Psoas muscle (tissue), 8 donors: Measurements from ENCODE around the gene AOPEP. TPM values are rescaled to one million over a fixed set of nuclear protein-coding genes. Genes with fewer than 3 reads are reported as not detected.

Source experiments
- ATAC-seq, 4 donors: fragments of 200-7000 bp; cut with Tn5 transposase; one replicate each; pipeline ENCODE4 v1.9.1; 2020; ENCODE audit warnings: moderate library complexity in 3 of 4, mild to moderate bottlenecking in 2 of 4
- DNase-seq, 2 donors: peaks; one replicate each; pipeline ENCODE4 v3.0.0-alpha.2; 2020
- H3K27ac ChIP-seq: fragments of 200-600 bp; one replicate; pipeline ENCODE4 v1.8.0; 2022
- H3K27me3 ChIP-seq, 3 donors: fragments of 200-600 bp in 1 of 3; one replicate each; pipeline versions ENCODE4 v1.6.1 to v1.8.0; 2013 to 2022; ENCODE audit warnings: low read length in 2 of 3, mild to moderate bottlenecking in 2 of 3, moderate library complexity in 1 of 3; ENCODE audit not compliant: insufficient read depth in 3 of 3
- H3K36me3 ChIP-seq, 2 donors: fragments of 200-600 bp in 1 of 2; one replicate each; pipeline versions ENCODE4 v1.6.1 to v1.8.0; 2013 to 2022; ENCODE audit warnings: low read depth in 1 of 2, mild to moderate bottlenecking in 1 of 2, moderate library complexity in 1 of 2; ENCODE audit not compliant: insufficient read depth in 1 of 2
- H3K4me1 ChIP-seq: fragments of 200-600 bp; one replicate; pipeline ENCODE4 v1.8.0; 2022
- H3K4me3 ChIP-seq: fragments of 200-600 bp; one replicate; pipeline ENCODE4 v1.8.0; 2022; ENCODE audit warnings: mild to moderate bottlenecking
- H3K9me3 ChIP-seq: fragments of 200-600 bp; one replicate; pipeline ENCODE4 v1.8.0; 2022
- CTCF ChIP-seq: fragments of 200-600 bp; IDR thresholded peaks from one replicate; pipeline ENCODE4 v1.8.0; 2022; ENCODE audit warnings: antibody characterized with exemption
- WGBS, 3 donors: extraction: QIAGEN DNeasy Blood & Tissue Kit; methylation state at CpG; one replicate each; pipeline versions ENCODE4 v1.1.6 to v1.1.7; 2013; 5-methylcytosine and 5-hydroxymethylcytosine counted together
- intact Hi-C, 2 donors: fragments of 100-400 bp; cut with DNase I; formaldehyde crosslinking; loops; one replicate each; pipeline versions ENCODE4 v1.11.0 to v1.14.2; 2022
- polyA plus RNA-seq, 3 donors: library from polyadenylated mRNA; stranded (reverse); fragments of 200-250 nt; gene quantifications; one replicate each; pipeline ENCODE4 v1.2.3, GENCODE V29; 2013
- total RNA-seq, 4 donors: library from RNA; stranded (reverse); fragmentation: NEBNext Ultra II Directional in 2 of 4; extraction: Animal tissue kit (Norgen Biotek cat#: 25700) in 2 of 4; gene quantifications; one replicate each; pipeline versions ENCODE4 v1.2.1 to v1.2.4, GENCODE V29; 2021 to 2023
- donor health status: healthy with polysubstance abuse.
- donor health status: DM: no; HTN: no; CAD: no; lungs with moderate emphysema.
- donor health status: Bipolar disorder and iron deficiency.
- donor health status: healthy.
- donor health status: DM: yes; HTN: yes; CAD: no.
- donor health status: DM: no; HTN: no; CAD: no.
- donor health status: DM: no; HTN: no; CAD: no.
- donor health status: DM: yes; HTN: yes; CAD: no.

AOPEP gene
- total and polyA plus RNA-seq, 7 donors: 46.4 to 96.9 (median 78.6) TPM

GRCh38 chr9:95110921-95111525, 384.5 kb downstream of the AOPEP start:
- WGBS, 3 donors: 38 to 64% (median 45%) methylated on average over 14 of the region's 14 CpGs
- Histone ChIP-seq H3K27me3 (no peaks in the 10 kb centered on the region), H3K4me3 (no peak overlapping the region), H3K27ac (peak overlapping the region; percentile 59), H3K36me3 (peaks cover 3 to 57% of the 10 kb centered on the region in 2 donors), H3K4me1 (peaks cover 21% of the 10 kb centered on the region), H3K9me3 (no peaks in the 10 kb centered on the region)
- DNase-seq (no peak), ATAC-seq (peak; percentile 22 to 45 (median 31))
- no peak for TF ChIP-seq CTCF
- intact Hi-C loops: no loop called here

- Histone ChIP-seq H3K36me3 (peaks cover 3 to 50% of the 10 kb centered on the region in 2 donors), H3K27me3 (no peaks in the 10 kb centered on the region), H3K27ac (no peak overlapping the region), H3K9me3 (no peaks in the 10 kb centered on the region), H3K4me1 (peaks cover 21% of the 10 kb centered on the region), H3K4me3 (no peak overlapping the region)
- WGBS, 3 donors: 91 to 95% (median 94%) methylated on average over 11 of the region's 11 CpGs
- DNase-seq: no peak
- intact Hi-C loops: no loop called here
- TF ChIP-seq CTCF: no peak
- no peak for ATAC-seq
These were observed 385.2 kb downstream of the AOPEP start for GRCh38 chr9:95111716-95112115.

GRCh38 chr9:95112436-95113280, 386.2 kb downstream of the AOPEP start:
- no peak for TF ChIP-seq CTCF
- Histone ChIP-seq H3K4me3 (no peak overlapping the region), H3K9me3 (no peaks in the 10 kb centered on the region), H3K4me1 (peaks cover 21% of the 10 kb centered on the region), H3K27ac (no peak overlapping the region), H3K27me3 (no peaks in the 10 kb centered on the region), H3K36me3 (peaks cover 3 to 40% of the 10 kb centered on the region in 2 donors)
- no peak for DNase-seq
- intact Hi-C loops: no loop called here
- no peak for ATAC-seq
- 82 to 86% (median 83%) methylated on average over 12 of the region's 12 CpGs for WGBS, 3 donors

- no peaks in the 10 kb centered on the region for H3K9me3 ChIP-seq
- H3K27me3 ChIP-seq: no peaks in the 10 kb centered on the region
- H3K27ac ChIP-seq: no peak overlapping the region
- no peak for TF ChIP-seq CTCF
- DNase-seq: no peak
- no peak for ATAC-seq
- H3K4me1 ChIP-seq: peaks cover 10% of the 10 kb centered on the region
- H3K4me3 ChIP-seq: no peak overlapping the region
- WGBS, 3 donors: 87 to 95% (median 87%) methylated on average over 6 of the region's 6 CpGs
- H3K36me3 ChIP-seq: peaks cover 3 to 30% of the 10 kb centered on the region in 2 donors
- intact Hi-C loops: no loop called here
These were observed 388.6 kb downstream of the AOPEP start for GRCh38 chr9:95115104-95115503.
